Midbrain (tissue), 1 donor: ENCODE results near the gene RNF38.
"Not testable (repeated sequence)": the region's sequence is repeated elsewhere in the genome, so short reads cannot be mapped to it uniquely, and the experiment has no call there.

Experiments used
- DNase-seq: peaks from one replicate; lab custom pipeline; 2025; lab: John Stamatoyannopoulos, UW

The RNF38 gene

GRCh38 chr9:36399980-36400331, at the start of gene RNF38:
Gene RNF38 (minus strand): TSS chr9:36400269. CDS start chr9:36400108, 161 bp downstream.
- no peak for DNase-seq

- DNase-seq, result not testable (repeated sequence)
These were observed 48.5 kb upstream of the RNF38 start for GRCh38 chr9:36448555-36448954.

- no peak for DNase-seq
These were observed 47.9 kb upstream of the RNF38 start for GRCh38 chr9:36448017-36448416.

- DNase-seq, result not testable (repeated sequence)
These were observed 46.6 kb upstream of the RNF38 start for GRCh38 chr9:36446678-36447077.

- DNase-seq, result no peak
These were observed 45.8 kb upstream of the RNF38 start for GRCh38 chr9:36445800-36446361.

GRCh38 chr9:36444203-36444602, 44.1 kb upstream of the RNF38 start:
- no peak for DNase-seq

- DNase-seq, result no peak
These were observed 43.5 kb upstream of the RNF38 start for GRCh38 chr9:36443581-36443980.

- no peak for DNase-seq
These were observed 42.6 kb upstream of the RNF38 start for GRCh38 chr9:36442710-36443109.

GRCh38 chr9:36441966-36442365, 41.9 kb upstream of the RNF38 start:
- no peak for DNase-seq

GRCh38 chr9:36438536-36439236, 38.6 kb upstream of the RNF38 start:
- no peak for DNase-seq

- DNase-seq, result no peak
These were observed 37.7 kb upstream of the RNF38 start for GRCh38 chr9:36437790-36438189.

GRCh38 chr9:36436909-36437308, 36.8 kb upstream of the RNF38 start:
- DNase-seq, result peak; percentile 36

GRCh38 chr9:36433386-36433785, 33.3 kb upstream of the RNF38 start:
- no peak for DNase-seq

GRCh38 chr9:36431078-36431477, 31.0 kb upstream of the RNF38 start:
- no peak for DNase-seq

- no peak for DNase-seq
These were observed 26.9 kb upstream of the RNF38 start for GRCh38 chr9:36426945-36427344.

GRCh38 chr9:36426348-36426747, 26.3 kb upstream of the RNF38 start:
- no peak for DNase-seq

- no peak for DNase-seq
These were observed 24.4 kb upstream of the RNF38 start for GRCh38 chr9:36424289-36425055.

GRCh38 chr9:36423206-36423605, 23.1 kb upstream of the RNF38 start:
- DNase-seq, result peak; percentile 70

GRCh38 chr9:36416890-36417289, 16.8 kb upstream of the RNF38 start:
- no peak for DNase-seq

GRCh38 chr9:36415822-36416525, 15.9 kb upstream of the RNF38 start:
- no peak for DNase-seq

GRCh38 chr9:36411410-36411809, 11.3 kb upstream of the RNF38 start:
- not testable (repeated sequence) for DNase-seq

- DNase-seq, result not testable (repeated sequence)
These were observed 9.0 kb upstream of the RNF38 start for GRCh38 chr9:36409076-36409475.
